Mesenchymal stem cell (in vitro differentiated cells and primary cell): ENCODE data around the gene PTPRU.

Experiments
- DNase-seq: peaks from one replicate; pipeline ENCODE4 v3.0.0-alpha.2; 2013
- H2AFZ ChIP-seq: one replicate; pipeline ENCODE4 v1.6.1; 2013; ENCODE audit warnings: low read depth, mild to moderate bottlenecking, control low read depth, inconsistent platforms, low read length, moderate library complexity
- H2AK5ac ChIP-seq: 2 replicates; pipeline ENCODE4 v1.6.1; 2013; ENCODE audit warnings: low read length, moderate library complexity, mild to moderate bottlenecking, inconsistent platforms; ENCODE audit not compliant: severe bottlenecking
- H2BK120ac ChIP-seq: one replicate; pipeline ENCODE4 v1.6.1; 2013; ENCODE audit warnings: low read depth, mild to moderate bottlenecking, inconsistent platforms, low read length, moderate library complexity
- H2BK12ac ChIP-seq, 2 experiments: one replicate each; pipeline ENCODE4 v1.6.1; 2013; ENCODE audit warnings: inconsistent platforms in 2 of 2, low read length in 2 of 2, mild to moderate bottlenecking in 2 of 2, moderate library complexity in 2 of 2, control low read depth in 1 of 2
- H2BK15ac ChIP-seq: one replicate; pipeline ENCODE4 v1.6.1; 2013; ENCODE audit warnings: mild to moderate bottlenecking, low read depth, inconsistent platforms; ENCODE audit not compliant: poor library complexity, severe bottlenecking
- H2BK5ac ChIP-seq: 2 replicates; pipeline ENCODE4 v1.6.1; 2013; ENCODE audit warnings: low read depth, mild to moderate bottlenecking, low read length, control low read depth, inconsistent platforms; ENCODE audit not compliant: poor library complexity, severe bottlenecking
- H3K14ac ChIP-seq, 2 experiments: one replicate each; pipeline ENCODE4 v1.6.1; 2013; ENCODE audit warnings: inconsistent platforms in 2 of 2, low read length in 2 of 2, control low read depth in 1 of 2, mild to moderate bottlenecking in 1 of 2, moderate library complexity in 1 of 2
- H3K18ac ChIP-seq, 2 experiments: one replicate each; pipeline ENCODE4 v1.6.1; 2013; ENCODE audit warnings: inconsistent platforms in 2 of 2, low read length in 2 of 2, control low read depth in 1 of 2, low read depth in 1 of 2, mild to moderate bottlenecking in 1 of 2
- H3K23ac ChIP-seq, 2 experiments: one replicate each; pipeline ENCODE4 v1.6.1; 2013; ENCODE audit warnings: inconsistent platforms in 2 of 2, low read length in 2 of 2, mild to moderate bottlenecking in 2 of 2, moderate library complexity in 2 of 2, control low read depth in 1 of 2
- H3K27ac ChIP-seq: 2 replicates; pipeline ENCODE4 v1.5.1; 2013; ENCODE audit warnings: mild to moderate bottlenecking, moderate library complexity, low read length, control low read depth, inconsistent platforms; ENCODE audit not compliant: poor library complexity, severe bottlenecking
- H3K27me3 ChIP-seq, 2 experiments: 2 replicates each; pipeline versions ENCODE4 v1.6.1 to v1.7.0; 2013; ENCODE audit warnings: low read length in 2 of 2, mild to moderate bottlenecking in 2 of 2, moderate library complexity in 2 of 2, control low read depth in 1 of 2, inconsistent platforms in 1 of 2; ENCODE audit not compliant: control insufficient read depth in 1 of 2, insufficient read depth in 1 of 2
- H3K36me3 ChIP-seq, 2 experiments: 2 replicates each; pipeline versions ENCODE4 v1.6.1 to v1.7.0; 2013; ENCODE audit warnings: low read length in 2 of 2, control low read depth in 1 of 2, inconsistent platforms in 1 of 2, low read depth in 1 of 2, mild to moderate bottlenecking in 1 of 2; ENCODE audit not compliant: insufficient read depth in 2 of 2, control insufficient read depth in 1 of 2
- H3K4ac ChIP-seq, 2 experiments: one replicate each; pipeline ENCODE4 v1.6.1; 2013; ENCODE audit warnings: inconsistent platforms in 2 of 2, low read length in 2 of 2, mild to moderate bottlenecking in 2 of 2, moderate library complexity in 2 of 2, control low read depth in 1 of 2, low read depth in 1 of 2
- H3K4me1 ChIP-seq: 2 replicates; pipeline ENCODE4 v1.6.1; 2013; ENCODE audit warnings: low read depth, low read length, control low read depth; ENCODE audit not compliant: control insufficient read depth, insufficient read depth
- H3K4me2 ChIP-seq: 2 replicates; pipeline ENCODE4 v1.6.1; 2013; ENCODE audit warnings: low read length, mild to moderate bottlenecking, inconsistent platforms; ENCODE audit not compliant: poor library complexity, severe bottlenecking
- H3K4me3 ChIP-seq, 2 experiments: 2 replicates each; pipeline versions ENCODE4 v1.5.1 to v1.7.0; 2013; ENCODE audit warnings: low read length in 2 of 2, mild to moderate bottlenecking in 2 of 2, control low read depth in 1 of 2, low read depth in 1 of 2; ENCODE audit not compliant: insufficient read depth in 1 of 2
- H3K79me1 ChIP-seq: replicated peaks from 2 replicates; pipeline ENCODE4 v1.6.1; 2013; ENCODE audit warnings: mild to moderate bottlenecking, control low read depth, low read length, inconsistent platforms; ENCODE audit not compliant: poor library complexity, severe bottlenecking
- H3K9ac ChIP-seq: 2 replicates; pipeline ENCODE4 v1.7.0; 2013; ENCODE audit warnings: mild to moderate bottlenecking, low read length, moderate library complexity
- H3K9me3 ChIP-seq: 2 replicates; pipeline ENCODE4 v1.7.0; 2013; ENCODE audit warnings: mild to moderate bottlenecking, low read length; ENCODE audit not compliant: control insufficient read depth
- H4K8ac ChIP-seq: one replicate; pipeline ENCODE4 v1.6.1; 2013; ENCODE audit warnings: inconsistent platforms, mild to moderate bottlenecking, low read length, moderate library complexity
- H4K91ac ChIP-seq: one replicate; pipeline ENCODE4 v1.6.1; 2013; ENCODE audit warnings: mild to moderate bottlenecking, low read length, inconsistent platforms
- WGBS: methylation state at CpG from one replicate; pipeline ENCODE4 v1.1.7; 2013; ENCODE audit warnings: mixed read lengths; 5-methylcytosine and 5-hydroxymethylcytosine counted together

The PTPRU gene

GRCh38 chr1:29330856-29331255 lies 94.5 kb downstream of the PTPRU start:
- Histone ChIP-seq H2BK120ac (no peak overlapping the region), H3K79me1 (no peaks in the 10 kb centered on the region), H3K9ac (no peak overlapping the region), H3K36me3 (peaks cover 15 to 16% of the 10 kb centered on the region in 2 experiments), H2BK5ac (no peak overlapping the region), H2AFZ (no peak overlapping the region), H3K23ac (no peak overlapping the region), H3K9me3 (no peaks in the 10 kb centered on the region), H2BK12ac (no peak overlapping the region), H2BK15ac (no peak overlapping the region), H3K4ac (no peak overlapping the region), H3K27me3 (peaks cover 13 to 32% of the 10 kb centered on the region in 2 experiments), H3K14ac (no peak overlapping the region), H3K4me1 (no peaks in the 10 kb centered on the region), H3K4me3 (no peak overlapping the region), H4K8ac (no peak overlapping the region), H3K4me2 (no peak overlapping the region), H4K91ac (no peak overlapping the region), H2AK5ac (no peak overlapping the region), H3K27ac (no peak overlapping the region), H3K18ac (no peak overlapping the region)
- DNase-seq, result no peak
- 89% methylated on average over 6 of the region's 7 CpGs for WGBS

GRCh38 chr1:29331309-29331708 lies 95.0 kb downstream of the PTPRU start:
- no peak overlapping the region for H3K9ac ChIP-seq
- peaks cover 17 to 36% of the 10 kb centered on the region in 2 experiments for H3K27me3 ChIP-seq
- H4K8ac ChIP-seq, result no peak overlapping the region
- no peaks in the 10 kb centered on the region for H3K4me1 ChIP-seq
- H3K4me2 ChIP-seq, result no peak overlapping the region
- no peak overlapping the region for H4K91ac ChIP-seq
- no peak overlapping the region for H3K4ac ChIP-seq
- H2BK120ac ChIP-seq, result no peak overlapping the region
- no peaks in the 10 kb centered on the region for H3K79me1 ChIP-seq
- H3K14ac ChIP-seq, result no peak overlapping the region
- H2AFZ ChIP-seq, result no peak overlapping the region
- no peak overlapping the region for H2BK5ac ChIP-seq
- H3K27ac ChIP-seq, result no peak overlapping the region
- H3K23ac ChIP-seq, result no peak overlapping the region
- no peak for DNase-seq
- no peak overlapping the region for H2BK15ac ChIP-seq
- no peak overlapping the region for H3K18ac ChIP-seq
- no peak overlapping the region for H2AK5ac ChIP-seq
- H3K9me3 ChIP-seq, result no peaks in the 10 kb centered on the region
- H3K4me3 ChIP-seq, result no peak overlapping the region
- no peak overlapping the region for H2BK12ac ChIP-seq
- peaks cover 12 to 13% of the 10 kb centered on the region in 2 experiments for H3K36me3 ChIP-seq

- Histone ChIP-seq H2BK120ac (no peak overlapping the region), H3K9me3 (no peaks in the 10 kb centered on the region), H3K4me1 (no peaks in the 10 kb centered on the region), H3K18ac (no peak overlapping the region), H2BK12ac (no peak overlapping the region), H3K4me2 (no peak overlapping the region), H3K23ac (no peak overlapping the region), H3K27ac (no peak overlapping the region), H3K14ac (no peak overlapping the region), H3K79me1 (no peaks in the 10 kb centered on the region), H3K9ac (no peak overlapping the region), H2AFZ (no peak overlapping the region), H3K4ac (no peak overlapping the region), H3K27me3 (peaks cover 21 to 40% of the 10 kb centered on the region in 2 experiments), H4K91ac (no peak overlapping the region), H2AK5ac (no peak overlapping the region), H3K4me3 (no peak overlapping the region), H4K8ac (no peak overlapping the region), H3K36me3 (peaks cover 9 to 13% of the 10 kb centered on the region in 2 experiments), H2BK5ac (no peak overlapping the region), H2BK15ac (no peak overlapping the region)
- 75% methylated on average over 1 of the region's 1 CpG for WGBS
- no peak for DNase-seq
Observed at GRCh38 chr1:29331729-29332128, 95.4 kb downstream of the PTPRU start.

GRCh38 chr1:29332204-29332603 lies 95.9 kb downstream of the PTPRU start:
- Histone ChIP-seq H3K4me1 (no peaks in the 10 kb centered on the region), H3K36me3 (peaks cover 7 to 13% of the 10 kb centered on the region in 2 experiments), H3K4me2 (no peak overlapping the region), H2BK15ac (no peak overlapping the region), H2AK5ac (no peak overlapping the region), H3K27me3 (peaks cover 25 to 45% of the 10 kb centered on the region in 2 experiments), H3K23ac (no peak overlapping the region), H3K4me3 (no peak overlapping the region), H2BK12ac (no peak overlapping the region), H3K14ac (no peak overlapping the region), H3K18ac (no peak overlapping the region), H2AFZ (no peak overlapping the region), H3K79me1 (no peaks in the 10 kb centered on the region), H4K91ac (no peak overlapping the region), H3K9ac (no peak overlapping the region), H3K4ac (no peak overlapping the region), H2BK120ac (no peak overlapping the region), H3K27ac (no peak overlapping the region), H4K8ac (no peak overlapping the region), H2BK5ac (no peak overlapping the region), H3K9me3 (no peaks in the 10 kb centered on the region)
- DNase-seq, result peak; percentile 22
- WGBS, result 46% methylated on average over 6 of the region's 6 CpGs
